ENCODE data around the gene SNX21. TPM values are rescaled to one million over a fixed set of nuclear protein-coding genes. Genes with fewer than 3 reads are reported as not detected.

Gene SNX21
- polyA plus RNA-seq, 1 donor from 2014 or later: 2.4 TPM

GRCh38 chr20:45851501-45851900 lies 17.9 kb downstream of the SNX21 start:
- Mint-ChIP-seq H3K27me3 (no peaks in the 10 kb centered on the region), H3K4me3 (no peak overlapping the region)

GRCh38 chr20:45852326-45852725 lies 18.7 kb downstream of the SNX21 start:
- Mint-ChIP-seq H3K27ac (no peak overlapping the region), H3K36me3 (peaks cover 1% of the 10 kb centered on the region), H3K27me3 (no peaks in the 10 kb centered on the region), H3K9me3 (no peaks in the 10 kb centered on the region), H3K4me1 (peaks cover 12 to 14% (median 13%) of the 10 kb centered on the region in 3 donors), H3K4me3 (no peak overlapping the region)

More at GRCh38 chr20:45851501-45851900, 17.9 kb downstream of the SNX21 start:
- peaks cover 1% of the 10 kb centered on the region for H3K36me3 Mint-ChIP-seq
- H3K9me3 Mint-ChIP-seq: no peaks in the 10 kb centered on the region
- H3K27ac Mint-ChIP-seq: no peak overlapping the region
- H3K4me1 Mint-ChIP-seq: peaks cover 5 to 10% (median 9%) of the 10 kb centered on the region in 3 donors

GRCh38 chr20:45853484-45853883 lies 19.9 kb downstream of the SNX21 start:
- Mint-ChIP-seq H3K27ac (no peak overlapping the region), H3K4me1 (peaks cover 17 to 23% (median 20%) of the 10 kb centered on the region in 3 donors), H3K27me3 (no peaks in the 10 kb centered on the region), H3K9me3 (no peaks in the 10 kb centered on the region), H3K4me3 (peak overlapping the region in 1 of 4 donors; percentile 48), H3K36me3 (peaks cover 1% of the 10 kb centered on the region)

GRCh38 chr20:45857114-45857881 lies 23.7 kb downstream of the SNX21 start, which contains the start of the genes ACOT8 and ZSWIM3:
Gene ACOT8, minus strand, starts transcription at chr20:45857392. Its CDS starts 77 bp downstream, at chr20:45857315.
Gene ZSWIM3, plus strand, starts transcription at chr20:45857614. Its CDS starts 212 bp downstream, at chr20:45857826.
- no peaks in the 10 kb centered on the region for H3K27me3 Mint-ChIP-seq
- H3K4me3 Mint-ChIP-seq: peak within 1 kb of the TSS; percentile 92 to 98 (median 94)
- H3K4me1 Mint-ChIP-seq: peaks cover 17 to 31% (median 29%) of the 10 kb centered on the region in 3 donors
- peaks cover 6% of the 10 kb centered on the region for H3K36me3 Mint-ChIP-seq
- H3K9me3 Mint-ChIP-seq: no peaks in the 10 kb centered on the region
- H3K27ac Mint-ChIP-seq: peak within 1 kb of the TSS; percentile 79 to 94 (median 93)

- Mint-ChIP-seq H3K4me3 (peak overlapping the region; percentile 92 to 98 (median 94)), H3K9me3 (no peaks in the 10 kb centered on the region), H3K27me3 (no peaks in the 10 kb centered on the region), H3K36me3 (peaks cover 6% of the 10 kb centered on the region), H3K4me1 (peaks cover 17 to 31% (median 29%) of the 10 kb centered on the region in 3 donors), H3K27ac (peak overlapping the region; percentile 79 to 94 (median 93))
Measured at GRCh38 chr20:45857882-45858216, 24.2 kb downstream of the SNX21 start.

- no peaks in the 10 kb centered on the region for H3K27me3 Mint-ChIP-seq
- H3K9me3 Mint-ChIP-seq: no peaks in the 10 kb centered on the region
- peaks cover 12 to 28% (median 27%) of the 10 kb centered on the region in 3 donors for H3K4me1 Mint-ChIP-seq
- no peak overlapping the region for H3K27ac Mint-ChIP-seq
- peak overlapping the region in 1 of 4 donors; percentile 39 for H3K4me3 Mint-ChIP-seq
- H3K36me3 Mint-ChIP-seq: peaks cover 6% of the 10 kb centered on the region
Measured at GRCh38 chr20:45859916-45860315, 26.3 kb downstream of the SNX21 start.

GRCh38 chr20:45860560-45861220 lies 27.1 kb downstream of the SNX21 start:
- peak overlapping the region in 1 of 4 donors; percentile 14 for H3K4me3 Mint-ChIP-seq
- H3K9me3 Mint-ChIP-seq: no peaks in the 10 kb centered on the region
- H3K27me3 Mint-ChIP-seq: no peaks in the 10 kb centered on the region
- peaks cover 12 to 28% (median 24%) of the 10 kb centered on the region in 3 donors for H3K4me1 Mint-ChIP-seq
- H3K27ac Mint-ChIP-seq: no peak overlapping the region
- H3K36me3 Mint-ChIP-seq: peaks cover 6% of the 10 kb centered on the region

GRCh38 chr20:45861221-45862075 lies 27.8 kb downstream of the SNX21 start:
- peaks cover 6% of the 10 kb centered on the region for H3K36me3 Mint-ChIP-seq
- no peaks in the 10 kb centered on the region for H3K9me3 Mint-ChIP-seq
- H3K4me3 Mint-ChIP-seq: no peak overlapping the region
- peaks cover 12 to 22% (median 19%) of the 10 kb centered on the region in 3 donors for H3K4me1 Mint-ChIP-seq
- no peak overlapping the region for H3K27ac Mint-ChIP-seq
- H3K27me3 Mint-ChIP-seq: no peaks in the 10 kb centered on the region

GRCh38 chr20:45863543-45864470 lies 30.2 kb downstream of the SNX21 start:
- Mint-ChIP-seq H3K27me3 (no peaks in the 10 kb centered on the region), H3K27ac (no peak overlapping the region), H3K36me3 (peaks cover 6% of the 10 kb centered on the region), H3K4me1 (peaks cover 3 to 8% (median 7%) of the 10 kb centered on the region in 3 donors), H3K4me3 (no peak overlapping the region), H3K9me3 (no peaks in the 10 kb centered on the region)

- Mint-ChIP-seq H3K27ac (no peak overlapping the region), H3K9me3 (no peaks in the 10 kb centered on the region), H3K27me3 (no peaks in the 10 kb centered on the region), H3K4me3 (no peak overlapping the region), H3K4me1 (peaks cover 0 to 3% (median 0%) of the 10 kb centered on the region in 3 donors), H3K36me3 (peaks cover 2% of the 10 kb centered on the region)
Measured at GRCh38 chr20:45866454-45866853, 32.9 kb downstream of the SNX21 start.

GRCh38 chr20:45867136-45867818 lies 33.7 kb downstream of the SNX21 start:
- Mint-ChIP-seq H3K9me3 (no peaks in the 10 kb centered on the region), H3K27me3 (no peaks in the 10 kb centered on the region), H3K27ac (no peak overlapping the region), H3K4me1 (peaks cover 0 to 3% (median 0%) of the 10 kb centered on the region in 3 donors), H3K4me3 (no peak overlapping the region), H3K36me3 (peaks cover 2% of the 10 kb centered on the region)

- Mint-ChIP-seq H3K27ac (no peak overlapping the region), H3K9me3 (no peaks in the 10 kb centered on the region), H3K27me3 (no peaks in the 10 kb centered on the region), H3K4me3 (no peak overlapping the region), H3K4me1 (peaks cover 0 to 3% (median 0%) of the 10 kb centered on the region in 3 donors), H3K36me3 (peaks cover 2% of the 10 kb centered on the region)
Measured at GRCh38 chr20:45867819-45868176, 34.2 kb downstream of the SNX21 start.

GRCh38 chr20:45872626-45873025 lies 39.0 kb downstream of the SNX21 start:
- Mint-ChIP-seq H3K4me3 (no peak overlapping the region), H3K27ac (no peak overlapping the region), H3K36me3 (peaks cover 2% of the 10 kb centered on the region), H3K9me3 (no peaks in the 10 kb centered on the region), H3K4me1 (peaks cover 0 to 3% (median 0%) of the 10 kb centered on the region in 3 donors), H3K27me3 (no peaks in the 10 kb centered on the region)

Data from IgD-negative memory B cell (primary cell).